ENCODE measurements around the gene COL27A1. TPM values are rescaled to one million over a fixed set of nuclear protein-coding genes. Genes with fewer than 3 reads are reported as not detected.

COL27A1 gene
- total RNA-seq, 2 experiments from 2014 or later, result 0.15 to 0.30 TPM

- no peak for DNase-seq
- H3K4me3 Mint-ChIP-seq, result no peak overlapping the region
- no peaks in the 10 kb centered on the region for H3K4me1 Mint-ChIP-seq
- no peaks in the 10 kb centered on the region for H3K9me3 Mint-ChIP-seq (ENCODE audit: low read depth)
- no peak overlapping the region for H3K27ac Mint-ChIP-seq
- H3K27me3 Mint-ChIP-seq, result no peaks in the 10 kb centered on the region
- CTCF ChIA-PET, result no interaction called here
- H3K36me3 Mint-ChIP-seq, result no peaks in the 10 kb centered on the region
- ATAC-seq, result no peak
These were observed 66.5 kb downstream of the COL27A1 start for GRCh38 chr9:114221706-114222465.

DNA sequence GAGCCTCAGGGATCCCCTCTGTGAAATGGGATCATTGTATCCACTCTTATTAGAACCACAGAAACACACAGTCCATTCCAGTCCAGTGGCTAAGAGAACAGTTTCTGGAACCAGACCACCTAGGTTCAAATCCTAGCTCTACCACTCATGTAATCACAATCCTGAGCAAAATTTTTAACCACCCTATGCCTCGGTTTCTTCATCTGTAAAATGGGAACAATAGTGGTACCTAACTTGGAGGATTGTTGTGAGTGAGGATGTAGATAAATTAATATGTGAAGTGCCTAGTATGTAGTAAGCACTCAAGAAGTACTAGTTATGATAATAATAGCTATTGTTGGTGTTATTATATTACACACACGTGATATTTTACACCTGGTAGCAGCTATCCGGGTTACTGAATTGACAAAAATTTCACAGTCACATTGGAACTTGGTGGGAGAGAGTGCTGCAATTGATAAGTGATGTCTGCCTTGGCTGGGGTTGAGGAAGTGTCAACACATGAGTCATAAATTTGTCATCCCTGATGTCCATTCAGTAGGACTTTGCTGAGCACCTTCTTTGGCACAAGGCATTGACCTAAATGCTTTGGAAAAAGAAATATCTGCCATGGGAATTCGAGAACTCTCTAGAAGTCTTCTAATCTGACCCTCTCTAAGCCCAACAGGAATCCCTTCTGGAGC lies 68.4 kb downstream of the COL27A1 start:
- no peak overlapping the region for H3K4me3 Mint-ChIP-seq
- ATAC-seq, result no peak
- no peaks in the 10 kb centered on the region for H3K4me1 Mint-ChIP-seq
- H3K9me3 Mint-ChIP-seq (ENCODE audit: low read depth), result no peaks in the 10 kb centered on the region
- no peak for DNase-seq
- CTCF ChIA-PET, result interaction anchor here (1.8 kb wide), 1 partner anchor 67 kb away, joined by 5 read pairs; no protein-coding TSS in a partner anchor
- no peaks in the 10 kb centered on the region for H3K27me3 Mint-ChIP-seq
- no peak overlapping the region for H3K27ac Mint-ChIP-seq
- no peaks in the 10 kb centered on the region for H3K36me3 Mint-ChIP-seq

DNA sequence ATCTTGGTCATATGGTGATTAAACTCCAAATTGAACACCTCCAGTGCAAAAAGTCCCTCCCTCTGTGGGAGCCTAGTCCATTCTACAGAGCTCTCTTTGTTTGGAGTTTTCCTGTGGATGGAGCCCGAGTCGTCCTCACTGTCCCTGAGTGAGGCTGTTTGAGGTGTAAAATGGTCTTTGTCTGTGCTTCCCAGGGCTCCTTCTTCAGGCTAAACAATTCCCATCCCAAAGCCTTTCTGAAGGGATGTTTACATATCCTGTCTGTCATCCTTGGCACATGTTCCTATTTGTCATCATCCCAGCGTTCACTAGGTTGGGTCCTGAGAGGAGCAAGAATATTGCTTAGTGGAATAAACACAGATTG lies 68.9 kb downstream of the COL27A1 start:
- no peak overlapping the region for H3K4me3 Mint-ChIP-seq
- H3K4me1 Mint-ChIP-seq, result no peaks in the 10 kb centered on the region
- no peaks in the 10 kb centered on the region for H3K27me3 Mint-ChIP-seq
- no peaks in the 10 kb centered on the region for H3K9me3 Mint-ChIP-seq (ENCODE audit: low read depth)
- CTCF ChIA-PET, result interaction anchor here (1.8 kb wide), 1 partner anchor 67 kb away, joined by 5 read pairs; no protein-coding TSS in a partner anchor
- no peak for DNase-seq
- no peak overlapping the region for H3K27ac Mint-ChIP-seq
- ATAC-seq, result no peak
- no peaks in the 10 kb centered on the region for H3K36me3 Mint-ChIP-seq

DNA sequence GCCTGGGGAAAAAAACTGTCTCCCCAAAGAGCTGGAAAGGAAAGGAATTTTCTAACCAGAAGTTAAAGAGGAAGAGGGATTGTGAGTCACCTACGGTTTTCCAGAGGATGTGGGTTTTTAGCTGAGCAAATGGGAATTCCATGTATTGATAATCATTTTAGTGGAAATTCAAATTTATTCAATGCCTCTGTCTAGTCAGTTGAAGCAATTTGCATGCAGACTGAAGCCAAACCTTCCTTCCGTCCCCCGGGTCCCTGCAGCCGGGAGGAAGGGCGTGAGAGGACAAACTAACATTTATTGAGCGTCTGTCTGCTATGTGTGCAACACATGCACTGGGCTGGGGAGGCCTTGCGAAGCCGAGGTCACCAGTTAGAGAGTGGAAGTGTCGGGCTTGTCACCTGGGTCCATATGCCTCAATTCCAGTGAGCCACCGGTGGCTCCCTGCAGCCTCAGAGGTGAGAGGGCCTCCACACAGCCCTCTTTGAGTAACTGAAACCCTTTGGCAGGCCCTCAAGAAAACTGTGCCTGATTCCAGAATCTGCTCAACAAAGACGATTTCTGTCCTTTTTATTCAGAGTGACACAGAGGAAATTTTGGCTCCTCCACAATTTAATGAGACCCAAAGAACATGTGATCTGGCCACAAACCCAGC lies 70.3 kb downstream of the COL27A1 start:
- Mint-ChIP-seq H3K27me3 (peaks cover 3% of the 10 kb centered on the region), H3K9me3 (ENCODE audit: low read depth) (no peaks in the 10 kb centered on the region), H3K4me1 (no peaks in the 10 kb centered on the region), H3K27ac (no peak overlapping the region), H3K4me3 (no peak overlapping the region), H3K36me3 (no peaks in the 10 kb centered on the region)
- DNase-seq (no peak), ATAC-seq (no peak)
- CTCF ChIA-PET, result interaction anchor here (1.2 to 1.5 kb wide), 2 partner anchors 65 to 117 kb away, joined by 3 read pairs; no protein-coding TSS in a partner anchor

- no peaks in the 10 kb centered on the region for H3K9me3 Mint-ChIP-seq (ENCODE audit: low read depth)
- DNase-seq (no peak), ATAC-seq (no peak)
- no peak overlapping the region for H3K4me3 Mint-ChIP-seq
- H3K27ac Mint-ChIP-seq, result no peak overlapping the region
- CTCF ChIA-PET, result interaction anchor here (1.2 to 1.5 kb wide), 2 partner anchors 64 to 118 kb away, joined by 3 read pairs; no protein-coding TSS in a partner anchor
- H3K27me3 Mint-ChIP-seq, result peaks cover 3% of the 10 kb centered on the region
- no peaks in the 10 kb centered on the region for H3K4me1 Mint-ChIP-seq
- no peaks in the 10 kb centered on the region for H3K36me3 Mint-ChIP-seq
These were observed 71.1 kb downstream of the COL27A1 start for GRCh38 chr9:114226246-114227055.

DNA sequence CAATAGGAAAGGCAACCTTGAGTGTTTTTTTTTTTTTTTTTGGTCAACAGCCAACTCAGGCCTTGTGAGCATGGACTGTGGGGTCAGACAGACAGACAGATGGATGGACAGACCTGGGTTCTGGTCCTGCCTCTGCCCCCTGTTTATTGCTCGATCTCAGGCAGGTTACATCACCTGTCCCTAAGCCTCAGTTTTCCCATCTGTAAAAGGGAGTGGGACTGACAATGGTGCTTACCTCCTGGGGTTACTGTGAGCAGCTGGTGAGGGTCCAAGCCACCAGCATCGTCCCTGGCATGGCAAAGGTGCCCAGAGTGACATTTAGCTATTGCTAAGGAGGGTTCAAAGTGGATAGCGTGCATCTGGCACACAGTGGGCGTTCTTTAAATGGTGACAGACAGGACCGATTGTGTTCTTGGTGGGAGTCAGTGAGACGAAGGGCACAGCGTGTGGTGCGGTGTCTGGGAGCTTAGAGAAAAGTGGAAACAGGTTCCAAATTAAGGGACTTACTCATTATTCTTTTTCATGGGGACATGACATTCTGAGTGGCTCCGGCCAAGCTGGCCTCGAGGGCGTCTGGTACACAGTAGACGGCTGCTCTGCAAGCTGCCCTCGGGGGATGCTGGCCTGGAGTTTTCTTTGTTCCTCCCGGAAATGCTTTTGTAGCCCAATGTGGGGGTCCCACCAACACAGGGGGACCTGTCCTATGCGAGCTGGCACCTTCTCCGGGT lies 72.1 kb downstream of the COL27A1 start:
- no peak overlapping the region for H3K27ac Mint-ChIP-seq
- no peak for DNase-seq
- H3K27me3 Mint-ChIP-seq, result peaks cover 3% of the 10 kb centered on the region
- ATAC-seq, result no peak
- no peak overlapping the region for H3K4me3 Mint-ChIP-seq
- no peaks in the 10 kb centered on the region for H3K9me3 Mint-ChIP-seq (ENCODE audit: low read depth)
- CTCF ChIA-PET, result no interaction called here
- no peaks in the 10 kb centered on the region for H3K36me3 Mint-ChIP-seq
- H3K4me1 Mint-ChIP-seq, result no peaks in the 10 kb centered on the region

- CTCF ChIA-PET, result no interaction called here
- Mint-ChIP-seq H3K9me3 (ENCODE audit: low read depth) (no peaks in the 10 kb centered on the region), H3K4me3 (no peak overlapping the region), H3K27me3 (peaks cover 3% of the 10 kb centered on the region), H3K4me1 (no peaks in the 10 kb centered on the region), H3K27ac (no peak overlapping the region), H3K36me3 (no peaks in the 10 kb centered on the region)
- DNase-seq (no peak), ATAC-seq (no peak)
These were observed 72.9 kb downstream of the COL27A1 start for GRCh38 chr9:114228016-114228808.

GRCh38 chr9:114229295-114229694 lies 74.0 kb downstream of the COL27A1 start:
- Mint-ChIP-seq H3K9me3 (ENCODE audit: low read depth) (no peaks in the 10 kb centered on the region), H3K4me1 (no peaks in the 10 kb centered on the region), H3K4me3 (no peak overlapping the region), H3K27me3 (peaks cover 10% of the 10 kb centered on the region), H3K27ac (no peak overlapping the region), H3K36me3 (no peaks in the 10 kb centered on the region)
- ATAC-seq, result no peak
- CTCF ChIA-PET, result no interaction called here
- DNase-seq, result no peak

DNA sequence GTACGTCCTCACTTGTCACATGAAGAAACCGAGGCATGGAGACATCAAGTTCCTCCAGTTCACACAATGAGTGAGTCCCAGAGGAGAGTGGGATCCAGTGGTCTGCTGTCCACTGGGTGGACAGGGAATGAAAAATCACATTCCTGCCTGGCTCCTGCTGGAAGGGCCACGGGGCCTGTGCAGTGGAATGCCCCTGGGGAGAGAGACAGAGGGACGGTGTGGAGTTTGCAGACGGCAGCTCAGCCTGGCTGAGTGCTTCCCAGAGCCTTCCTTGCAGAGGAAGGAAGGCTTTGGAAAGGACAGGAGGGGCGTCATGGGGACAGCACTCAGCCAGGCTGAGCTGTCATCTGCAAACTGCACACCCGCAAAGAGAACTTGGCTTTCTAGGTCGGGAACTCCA lies 74.7 kb downstream of the COL27A1 start:
- DNase-seq (no peak), ATAC-seq (no peak)
- Mint-ChIP-seq H3K9me3 (ENCODE audit: low read depth) (no peaks in the 10 kb centered on the region), H3K4me3 (no peak overlapping the region), H3K27ac (no peak overlapping the region), H3K36me3 (no peaks in the 10 kb centered on the region), H3K27me3 (peaks cover 13% of the 10 kb centered on the region), H3K4me1 (no peaks in the 10 kb centered on the region)
- CTCF ChIA-PET, result no interaction called here

GRCh38 chr9:114231273-114231672 lies 75.9 kb downstream of the COL27A1 start:
- Mint-ChIP-seq H3K9me3 (ENCODE audit: low read depth) (no peaks in the 10 kb centered on the region), H3K27me3 (peaks cover 16% of the 10 kb centered on the region), H3K36me3 (no peaks in the 10 kb centered on the region), H3K4me3 (no peak overlapping the region), H3K27ac (no peak overlapping the region), H3K4me1 (no peaks in the 10 kb centered on the region)
- DNase-seq (no peak), ATAC-seq (no peak)
- CTCF ChIA-PET, result interaction anchor here (1.0 kb wide), 1 partner anchor 149 kb away, joined by 3 read pairs; no protein-coding TSS in a partner anchor

- H3K4me3 Mint-ChIP-seq, result no peak overlapping the region
- H3K36me3 Mint-ChIP-seq, result no peaks in the 10 kb centered on the region
- H3K27me3 Mint-ChIP-seq, result peaks cover 16% of the 10 kb centered on the region
- no peaks in the 10 kb centered on the region for H3K4me1 Mint-ChIP-seq
- DNase-seq, result no peak
- H3K9me3 Mint-ChIP-seq (ENCODE audit: low read depth), result no peaks in the 10 kb centered on the region
- H3K27ac Mint-ChIP-seq, result no peak overlapping the region
- CTCF ChIA-PET, result interaction anchor here (1.0 kb wide), 1 partner anchor 149 kb away, joined by 3 read pairs; no protein-coding TSS in a partner anchor
- no peak for ATAC-seq
These were observed 76.5 kb downstream of the COL27A1 start for GRCh38 chr9:114231719-114232449.

Measured in activated CD8-positive, alpha-beta memory T cell treated with anti-CD3 and anti-CD28 coated beads, Interleukin-2, amount 10 ng/mL, durations not matched to agents 7 days and 5 days (primary cell).